ENCODE measurements around the gene CRYBB3. TPM values are rescaled to one million over a fixed set of nuclear protein-coding genes. Genes with fewer than 3 reads are reported as not detected.

CRYBB3 gene
- total RNA-seq, 1 experiment from 2014 or later: not detected

- no TSS peak for BruUV-seq (replicated peaks)
- DNase-seq (ENCODE audit: low spot score): no peak
- Histone ChIP-seq H3K4me3 (ENCODE audit: low read depth, low read length, poor library complexity, severe bottlenecking) (no peak overlapping the region), H3K27ac (ENCODE audit: low read depth, low read length, poor library complexity, severe bottlenecking) (no peak overlapping the region), H3K9me3 (ENCODE audit: low read depth, low read length, poor library complexity, severe bottlenecking) (no peaks in the 10 kb centered on the region), H3K4me1 (ENCODE audit: insufficient read depth, low read length, poor library complexity, severe bottlenecking) (peaks cover 6% of the 10 kb centered on the region), H3K36me3 (ENCODE audit: insufficient read depth, low read length, poor library complexity, severe bottlenecking) (no peaks in the 10 kb centered on the region), H3K27me3 (replicated peaks; ENCODE audit: insufficient read depth, low read depth, low read length, poor library complexity) (no peaks in the 10 kb centered on the region)
- TF ChIP-seq EZH2 (IDR thresholded peaks at IDR 0.05; ENCODE audit: borderline replicate concordance, low read depth, low read length, poor library complexity, severe bottlenecking): no peak
- TF ChIP-seq, protein P1, sequence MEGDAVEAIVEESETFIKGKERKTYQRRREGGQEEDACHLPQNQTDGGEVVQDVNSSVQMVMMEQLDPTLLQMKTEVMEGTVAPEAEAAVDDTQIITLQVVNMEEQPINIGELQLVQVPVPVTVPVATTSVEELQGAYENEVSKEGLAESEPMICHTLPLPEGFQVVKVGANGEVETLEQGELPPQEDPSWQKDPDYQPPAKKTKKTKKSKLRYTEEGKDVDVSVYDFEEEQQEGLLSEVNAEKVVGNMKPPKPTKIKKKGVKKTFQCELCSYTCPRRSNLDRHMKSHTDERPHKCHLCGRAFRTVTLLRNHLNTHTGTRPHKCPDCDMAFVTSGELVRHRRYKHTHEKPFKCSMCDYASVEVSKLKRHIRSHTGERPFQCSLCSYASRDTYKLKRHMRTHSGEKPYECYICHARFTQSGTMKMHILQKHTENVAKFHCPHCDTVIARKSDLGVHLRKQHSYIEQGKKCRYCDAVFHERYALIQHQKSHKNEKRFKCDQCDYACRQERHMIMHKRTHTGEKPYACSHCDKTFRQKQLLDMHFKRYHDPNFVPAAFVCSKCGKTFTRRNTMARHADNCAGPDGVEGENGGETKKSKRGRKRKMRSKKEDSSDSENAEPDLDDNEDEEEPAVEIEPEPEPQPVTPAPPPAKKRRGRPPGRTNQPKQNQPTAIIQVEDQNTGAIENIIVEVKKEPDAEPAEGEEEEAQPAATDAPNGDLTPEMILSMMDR (conservative IDR thresholded peaks at IDR 0.05; ENCODE audit: low read depth, low read length): no peak
- CTCF ChIA-PET: no interaction called here
- intact Hi-C loops (cut with micrococcal nuclease; ENCODE audit: unreplicated experiment): no loop called here
- POLR2A ChIA-PET (ENCODE audit: low non-redundant PET): no interaction called here
Measured at GRCh38 chr22:25156736-25157135, 42.9 kb upstream of the CRYBB3 start.

DNA sequence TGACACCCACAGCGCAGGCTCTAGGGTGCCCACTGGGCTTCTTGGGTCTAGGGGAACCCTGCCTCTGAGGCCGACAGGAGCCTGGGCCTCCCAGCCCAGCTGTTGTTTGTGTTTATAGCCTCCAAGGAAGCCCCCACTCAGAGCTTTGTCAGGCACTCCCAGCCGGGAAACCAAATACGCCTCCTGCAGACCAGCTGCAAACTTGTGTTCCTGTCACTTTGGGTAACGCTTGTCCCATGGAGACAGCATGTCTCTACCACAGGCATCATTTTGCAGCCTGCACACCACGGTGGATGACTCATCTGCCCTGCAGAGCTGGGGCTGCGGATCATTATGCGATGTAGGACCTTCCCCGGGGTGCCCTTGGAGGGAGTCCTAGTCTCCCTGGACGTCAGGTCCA, 40.6 kb upstream of the CRYBB3 start:
- TF ChIP-seq, protein P1 (conservative IDR thresholded peaks at IDR 0.05; ENCODE audit: low read depth, low read length): no peak
- peaks cover 6% of the 10 kb centered on the region for H3K4me1 ChIP-seq (ENCODE audit: insufficient read depth, low read length, poor library complexity, severe bottlenecking)
- H3K36me3 ChIP-seq (ENCODE audit: insufficient read depth, low read length, poor library complexity, severe bottlenecking): no peaks in the 10 kb centered on the region
- no peak overlapping the region for H3K4me3 ChIP-seq (ENCODE audit: low read depth, low read length, poor library complexity, severe bottlenecking)
- DNase-seq (ENCODE audit: low spot score): peak; percentile 44
- ChIA-PET POLR2A (ENCODE audit: low non-redundant PET) (no interaction called here), CTCF (no interaction called here)
- H3K9me3 ChIP-seq (ENCODE audit: low read depth, low read length, poor library complexity, severe bottlenecking): no peaks in the 10 kb centered on the region
- no peak overlapping the region for H3K27ac ChIP-seq (ENCODE audit: low read depth, low read length, poor library complexity, severe bottlenecking)
- no peaks in the 10 kb centered on the region for H3K27me3 ChIP-seq (replicated peaks; ENCODE audit: insufficient read depth, low read depth, low read length, poor library complexity)
- BruUV-seq (replicated peaks): no TSS peak
- intact Hi-C loops (cut with micrococcal nuclease; ENCODE audit: unreplicated experiment): no loop called here

GRCh38 chr22:25160120-25160996, 39.3 kb upstream of the CRYBB3 start:
- ChIA-PET CTCF (no interaction called here), POLR2A (ENCODE audit: low non-redundant PET) (interaction anchor here (0.6 kb wide), 1 partner anchor 136 kb away, joined by 3 read pairs; no protein-coding TSS in a partner anchor)
- TF ChIP-seq, protein P1 (conservative IDR thresholded peaks at IDR 0.05; ENCODE audit: low read depth, low read length): no peak
- no peak for TF ChIP-seq EZH2 (IDR thresholded peaks at IDR 0.05; ENCODE audit: borderline replicate concordance, low read depth, low read length, poor library complexity, severe bottlenecking)
- Histone ChIP-seq H3K4me3 (ENCODE audit: low read depth, low read length, poor library complexity, severe bottlenecking) (no peak overlapping the region), H3K27ac (ENCODE audit: low read depth, low read length, poor library complexity, severe bottlenecking) (no peak overlapping the region), H3K27me3 (replicated peaks; ENCODE audit: insufficient read depth, low read depth, low read length, poor library complexity) (no peaks in the 10 kb centered on the region), H3K9me3 (ENCODE audit: low read depth, low read length, poor library complexity, severe bottlenecking) (no peaks in the 10 kb centered on the region), H3K36me3 (ENCODE audit: insufficient read depth, low read length, poor library complexity, severe bottlenecking) (no peaks in the 10 kb centered on the region), H3K4me1 (ENCODE audit: insufficient read depth, low read length, poor library complexity, severe bottlenecking) (no peaks in the 10 kb centered on the region)
- intact Hi-C loops (cut with micrococcal nuclease; ENCODE audit: unreplicated experiment): no loop called here
- no TSS peak for BruUV-seq (replicated peaks)
- DNase-seq (ENCODE audit: low spot score): no peak
